ENCODE results near the gene GPR158. TPM values are rescaled to one million over a fixed set of nuclear protein-coding genes. Genes with fewer than 3 reads are reported as not detected.

The GPR158 gene
- total and polyA plus RNA-seq, 2 of the 8 experiments (the other 6 are each of a cell fraction or from before 2014, with no cell fraction given) = 0.14 to 0.78 TPM

DNA sequence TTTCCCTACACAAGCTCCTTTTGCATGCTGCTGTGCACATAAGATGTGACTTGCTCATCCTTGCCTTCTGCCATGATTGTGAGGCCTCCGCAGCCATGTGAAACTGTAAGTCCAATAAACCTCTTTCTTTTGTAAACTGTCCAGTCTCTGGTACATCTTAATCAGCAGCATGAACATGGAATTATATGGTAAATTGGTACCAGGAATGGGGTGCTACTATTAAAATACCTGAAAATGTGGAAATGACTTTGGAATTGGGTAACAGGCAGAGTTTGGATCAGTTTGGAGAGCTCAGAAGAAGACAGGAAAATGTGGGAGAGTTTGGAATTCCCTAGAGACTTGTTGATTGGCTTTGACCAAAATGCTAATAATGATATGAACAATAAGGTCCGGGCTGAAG is 181.8 kb downstream of the GPR158 start:
- FAIRE-seq (no peak), DNase-seq (ENCODE audit: low read depth in 1 of 2, low spot score in 2 of 2) (no peak)
- H3K4me3 ChIP-seq (ENCODE audit: extremely low read depth in 1 of 4, insufficient read depth in 2 of 4, low read depth in 3 of 4, low read length in 4 of 4) = no peak overlapping the region
- H4K91ac ChIP-seq (replicated peaks; ENCODE audit: insufficient read length, low read length) = no peak overlapping the region
- H3K9ac ChIP-seq (replicated peaks in 1 of 4; ENCODE audit: extremely low read depth in 1 of 4, low read depth in 3 of 4, low read length in 3 of 4) = no peak overlapping the region
- H3K9me3 ChIP-seq (ENCODE audit: insufficient read depth in 2 of 2, low read depth in 1 of 2, low read length in 1 of 2) = peaks cover 24 to 25% of the 10 kb centered on the region in 2 experiments
- no peak overlapping the region for H2BK5ac ChIP-seq (ENCODE audit: low read depth, low read length)
- no peak overlapping the region for H3K23ac ChIP-seq (ENCODE audit: insufficient read length)
- H2AK5ac ChIP-seq (ENCODE audit: low read depth, low read length) = no peak overlapping the region
- no peak overlapping the region for H3K56ac ChIP-seq (replicated peaks; ENCODE audit: insufficient read length, low read depth, low read length)
- no peaks in the 10 kb centered on the region for H4K20me1 ChIP-seq (replicated peaks in 1 of 2; ENCODE audit: control insufficient read depth in 1 of 2, insufficient read depth in 2 of 2, low read length in 2 of 2)
- H3K27ac ChIP-seq (ENCODE audit: low read depth, low read length) = no peak overlapping the region
- no peak overlapping the region for H2AFZ ChIP-seq (ENCODE audit: low read length)
- POLR2A ChIA-PET (ENCODE audit: partially characterized antibody) = no interaction called here
- no peak overlapping the region for H3K4me2 ChIP-seq (ENCODE audit: insufficient read depth in 1 of 2, low read depth in 2 of 2, low read length in 2 of 2)
- peaks cover 0 to 7% (median 0%) of the 10 kb centered on the region in 4 experiments; a peak in 1 of 8 replicates for H3K36me3 ChIP-seq (ENCODE audit: control insufficient read depth in 2 of 4, insufficient read depth in 4 of 4, low read length in 3 of 4)
- H3K27me3 ChIP-seq (replicated peaks in 1 of 4; ENCODE audit: control insufficient read depth in 3 of 4, extremely low read depth in 1 of 4, insufficient read depth in 3 of 4, low read length in 3 of 4) = no peaks in the 10 kb centered on the region
- H3K14ac ChIP-seq (ENCODE audit: insufficient read length) = no peak overlapping the region
- CTCF ChIA-PET (ENCODE audit: partially characterized antibody) = no interaction called here
- H2BK12ac ChIP-seq (ENCODE audit: low read depth, low read length) = no peak overlapping the region
- no peaks in the 10 kb centered on the region for H3K23me2 ChIP-seq (ENCODE audit: low read depth, low read length)
- H3K18ac ChIP-seq (ENCODE audit: extremely low read depth, low read length) = no peak overlapping the region
- 100% methylated on average over 2 of the region's 2 CpGs; no CpG with 5 or more reads in 1 of the 2 experiments for WGBS, 2 experiments (ENCODE audit: extremely low coverage in 1 of 2, insufficient coverage in 1 of 2, insufficient read length in 1 of 2, insufficient replicate concordance in 2 of 2, low coverage in 1 of 2, low lambda C conversion rate in 2 of 2, missing lambda C conversion rate in 1 of 2)
- H4K5ac ChIP-seq (ENCODE audit: insufficient read length, low read depth, low read length) = no peak overlapping the region
- no peaks in the 10 kb centered on the region for H3K79me2 ChIP-seq (ENCODE audit: control insufficient read depth in 1 of 2, insufficient read depth in 2 of 2, low read length in 2 of 2)
- no peak overlapping the region for H3K4ac ChIP-seq (replicated peaks; ENCODE audit: insufficient read length, low read depth, low read length)
- no peaks in the 10 kb centered on the region for H3K79me1 ChIP-seq (ENCODE audit: low read depth, low read length)
- H3K4me1 ChIP-seq (replicated peaks in 1 of 4; ENCODE audit: control insufficient read depth in 3 of 4, insufficient read depth in 4 of 4, low read length in 3 of 4) = no peaks in the 10 kb centered on the region
- H2BK120ac ChIP-seq (replicated peaks; ENCODE audit: low read depth, low read length) = no peak overlapping the region
- H2BK15ac ChIP-seq (ENCODE audit: low read length) = no peak overlapping the region
- H4K8ac ChIP-seq (ENCODE audit: extremely low read depth, insufficient read depth, low read length) = no peak overlapping the region
- no peak overlapping the region for H2BK20ac ChIP-seq (ENCODE audit: low read length)
- TF ChIP-seq, protein P1, sequence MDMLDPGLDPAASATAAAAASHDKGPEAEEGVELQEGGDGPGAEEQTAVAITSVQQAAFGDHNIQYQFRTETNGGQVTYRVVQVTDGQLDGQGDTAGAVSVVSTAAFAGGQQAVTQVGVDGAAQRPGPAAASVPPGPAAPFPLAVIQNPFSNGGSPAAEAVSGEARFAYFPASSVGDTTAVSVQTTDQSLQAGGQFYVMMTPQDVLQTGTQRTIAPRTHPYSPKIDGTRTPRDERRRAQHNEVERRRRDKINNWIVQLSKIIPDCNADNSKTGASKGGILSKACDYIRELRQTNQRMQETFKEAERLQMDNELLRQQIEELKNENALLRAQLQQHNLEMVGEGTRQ (IDR thresholded peaks at IDR 0.05; ENCODE audit: low read length) = no peak
- TF ChIP-seq RXRA (IDR thresholded peaks at IDR 0.05; ENCODE audit: insufficient read depth, low read depth, low read length) (no peak), CHD2 (IDR thresholded peaks at IDR 0.05; ENCODE audit: low read length) (no peak), RBBP5 (IDR thresholded peaks at IDR 0.05; ENCODE audit: borderline replicate concordance, low read depth, low read length) (no peak), SP2 (IDR thresholded peaks at IDR 0.05; ENCODE audit: low read length) (no peak), BCL11A (IDR thresholded peaks at IDR 0.05; ENCODE audit: low read depth in 2 of 2, low read length in 2 of 2) (no peak), RFX5 (IDR thresholded peaks at IDR 0.05; ENCODE audit: borderline replicate concordance, low read depth, low read length) (no peak), CREB1 (IDR thresholded peaks at IDR 0.05) (no peak), GABPA (IDR thresholded peaks at IDR 0.05; ENCODE audit: borderline replicate concordance, insufficient read depth, low read length) (no peak), BRCA1 (IDR thresholded peaks at IDR 0.05; ENCODE audit: low read depth, low read length) (no peak)
- TF ChIP-seq, protein P2, sequence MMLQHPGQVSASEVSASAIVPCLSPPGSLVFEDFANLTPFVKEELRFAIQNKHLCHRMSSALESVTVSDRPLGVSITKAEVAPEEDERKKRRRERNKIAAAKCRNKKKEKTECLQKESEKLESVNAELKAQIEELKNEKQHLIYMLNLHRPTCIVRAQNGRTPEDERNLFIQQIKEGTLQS (IDR thresholded peaks at IDR 0.05; ENCODE audit: insufficient read depth, low read depth, low read length) = no peak
